K562 (cell line): ENCODE measurements around the gene HS3ST1. TPM values are rescaled to one million over a fixed set of nuclear protein-coding genes. Genes with fewer than 3 reads are reported as not detected.

Experiments
- ATAC-seq: fragments of 200-7000 bp; cut with Tn5 transposase; 3 replicates; pipeline ENCODE4 v1.9.1; 2020; ENCODE audit warnings: moderate library complexity
- BruUV-seq: library from RNA; stranded (reverse); fragments of 400-500 nt; replicated peaks from 2 replicates; lab custom pipeline; 2021; lab: Mats Ljungman, UMichigan
- CTCF ChIA-PET: fragments of 300-600 bp; formaldehyde crosslinking; extraction: SDS; loops from one replicate; lab custom pipeline; 2021; ENCODE audit warnings: low intra/inter-chr PET ratio; lab: Yijun Ruan, JAX
- POLR2A ChIA-PET: fragments of 300-600, 350-650 bp; sonication (Branson Sonifier 250); formaldehyde crosslinking; extraction: SDS; loops from one replicate; lab custom pipeline; 2021; ENCODE audit warnings: antibody characterized with exemption, inconsistent platforms; lab: Yijun Ruan, JAX
- DNase-seq, 4 experiments: peaks; one replicate each; pipeline versions ENCODE4 v3.0.0 to v3.0.0-alpha.2; 2011 to 2018; ENCODE audit warnings: low spot score in 3 of 4, mixed read lengths in 3 of 4; ENCODE audit errors: extremely low read depth in 1 of 4
- FAIRE-seq: peaks from 2 replicates; lab custom pipeline; 2011; peaks lifted over from hg19 to GRCh38; lab: Jason Lieb, UNC
- H2AFZ ChIP-seq: 2 replicates; pipeline ENCODE4 v1.6.0; 2011; ENCODE audit warnings: low read depth, low read length, control low read depth, inconsistent platforms
- H3K27ac ChIP-seq: fragments of 200-600 bp; 3 replicates; pipeline ENCODE4 v1.8.0; 2011; ENCODE audit warnings: low read depth, mild to moderate bottlenecking, control low read depth, inconsistent platforms, low read length, moderate library complexity, mixed read lengths; ENCODE audit errors: extremely low read depth
- H3K27me3 ChIP-seq, 2 experiments: fragments of 300-600 bp in 1 of 2; 2 replicates in 1 of 2; 3 replicates in 1 of 2; pipeline versions ENCODE4 v1.6.0 to v1.8.0; 2011; ENCODE audit warnings: inconsistent platforms in 2 of 2, low read length in 2 of 2, mild to moderate bottlenecking in 1 of 2, mixed read lengths in 1 of 2, moderate library complexity in 1 of 2; ENCODE audit not compliant: control insufficient read depth in 2 of 2, insufficient read depth in 2 of 2
- H3K36me3 ChIP-seq: fragments of 300-600 bp; 3 replicates; pipeline ENCODE4 v1.8.0; 2011; ENCODE audit warnings: mild to moderate bottlenecking, low read length, inconsistent platforms; ENCODE audit not compliant: control insufficient read depth, insufficient read depth
- H3K4me1 ChIP-seq, 2 experiments: fragments of 200-600 bp in 1 of 2; replicated peaks in 1 of 2; 2 replicates in 1 of 2; 3 replicates in 1 of 2; pipeline versions ENCODE4 v1.5.1 to v1.8.0; 2011; ENCODE audit warnings: inconsistent platforms in 2 of 2, low read length in 2 of 2, mild to moderate bottlenecking in 1 of 2, mixed read lengths in 1 of 2, moderate library complexity in 1 of 2; ENCODE audit not compliant: control insufficient read depth in 2 of 2, insufficient read depth in 2 of 2
- H3K4me2 ChIP-seq: 2 replicates; pipeline ENCODE4 v1.6.1; 2011; ENCODE audit warnings: low read length, control low read depth, inconsistent platforms, mixed read lengths; ENCODE audit not compliant: insufficient read depth
- H3K4me3 ChIP-seq: fragments of 200-600 bp; sonication (generic), shearing (Covaris generic); 2 replicates; pipeline ENCODE4 v1.5.1; 2016; ENCODE audit warnings: control low read depth, inconsistent platforms
- H3K79me2 ChIP-seq: fragments of 200-600 bp; 3 replicates; pipeline ENCODE4 v1.8.0; 2011; ENCODE audit warnings: low read length, inconsistent platforms; ENCODE audit not compliant: control insufficient read depth, insufficient read depth
- H3K9ac ChIP-seq, 2 experiments: 2 replicates each; pipeline versions ENCODE4 v1.6.0 to v1.6.1; 2011; ENCODE audit warnings: low read depth in 2 of 2, low read length in 2 of 2, control low read depth in 1 of 2, inconsistent platforms in 1 of 2, mild to moderate bottlenecking in 1 of 2, mixed read lengths in 1 of 2; ENCODE audit not compliant: insufficient read depth in 1 of 2
- H3K9me1 ChIP-seq: one replicate; pipeline ENCODE4 v1.6.0; 2011; ENCODE audit warnings: inconsistent platforms, mild to moderate bottlenecking, low read length, moderate library complexity; ENCODE audit not compliant: control insufficient read depth, insufficient read depth
- H3K9me3 ChIP-seq: replicated peaks from 2 replicates; pipeline ENCODE4 v1.5.1; 2011; ENCODE audit warnings: low read depth, low read length, inconsistent platforms; ENCODE audit not compliant: control insufficient read depth, insufficient read depth
- H4K20me1 ChIP-seq: replicated peaks from 2 replicates; pipeline ENCODE4 v1.6.1; 2011; ENCODE audit warnings: low read length, inconsistent platforms, mixed read lengths; ENCODE audit not compliant: control insufficient read depth, insufficient read depth
- BRF1 ChIP-seq: IDR thresholded peaks from 3 replicates; pipeline ENCODE4 v1.6.1; 2011; ENCODE audit warnings: borderline replicate concordance, mild to moderate bottlenecking; ENCODE audit not compliant: insufficient read length; ENCODE audit errors: extremely low read depth
- ELF2 ChIP-seq: fragments of 250-450 bp; sonication (Bioruptor Pico); IDR thresholded peaks from 2 replicates; pipeline ENCODE4 v1.5.0; 2021; ENCODE audit warnings: mild to moderate bottlenecking
- WGBS: fragments of 100-300 bp; shearing (Covaris generic); methylation state at CpG from one replicate; pipeline ENCODE4 v1.1.6; 2016; ENCODE audit warnings: low coverage, mixed read lengths; ENCODE audit not compliant: insufficient coverage; ENCODE audit errors: missing lambda C conversion rate; 5-methylcytosine and 5-hydroxymethylcytosine counted together
- in situ Hi-C: fragments of 300-500 bp; cut with MboI; formaldehyde crosslinking; loops from 4 replicates; pipeline ENCODE4 v1.15.0; 2018; ENCODE audit warnings: inconsistent platforms, mixed read lengths
- intact Hi-C: fragments of 100-400 bp; cut with micrococcal nuclease; formaldehyde crosslinking; loops from 2 replicates; pipeline ENCODE4 v1.14.2; 2022
- polyA plus RNA-seq, 8 experiments: library from polyadenylated mRNA; depleted of rRNA in 4 of 8; stranded (reverse) in 5 of 8; unstranded in 3 of 8; fragments of >200 nt; fragmentation: Nextera tagmentation in 2 of 8; fragmentation: Illumina TruSeq in 1 of 8; extraction: Ambion mirVana in 2 of 8; extraction: Trizol in 1 of 8; gene quantifications; 2 replicates each; pipeline versions ENCODE4 v1.2.1 to v1.2.3, GENCODE V29; 2011 to 2014; ENCODE audit warnings: inconsistent platforms in 1 of 8, missing spikeins in 1 of 8
- total RNA-seq, 7 experiments: library from RNA; depleted of rRNA in 6 of 7; stranded (reverse); fragments of >200 nt in 6 of 7; fragmentation: Illumina TruSeq in 2 of 7; extraction: Trizol in 2 of 7; gene quantifications; 2 replicates each; pipeline versions ENCODE4 v1.2.1 to v1.2.3, GENCODE V29; 2011 to 2021; ENCODE audit warnings: low replicate concordance in 1 of 7
- TF ChIP-seq, protein P1 (sequence below): IDR thresholded peaks from 2 replicates; pipeline ENCODE4 v1.6.1; 2011; ENCODE audit warnings: borderline replicate concordance, low read depth, mild to moderate bottlenecking, moderate library complexity, low read length; ENCODE audit not compliant: insufficient read depth, poor library complexity, severe bottlenecking
- TF ChIP-seq, protein P2 (sequence below), 2 experiments: fragments of 450-650 bp; formaldehyde crosslinking in 1 of 2; IDR thresholded peaks; 2 replicates each; pipeline versions ENCODE4 v1.4.0 to v1.6.1; 2014 to 2020; ENCODE audit warnings: mild to moderate bottlenecking in 2 of 2, borderline replicate concordance in 1 of 2, low read depth in 1 of 2
- TF ChIP-seq, protein P3 (sequence below): fragments of 250-450 bp; sonication (Bioruptor Pico); IDR thresholded peaks from 2 replicates; pipeline ENCODE4 v1.5.0; 2021; ENCODE audit warnings: mild to moderate bottlenecking, moderate library complexity

Gene HS3ST1
- total and polyA plus RNA-seq, 9 of the 15 experiments (the other 6 are each of a cell fraction or from before 2014, with no cell fraction given): 0.02 TPM; not detected in 8

GRCh38 chr4:11436084-11436483 lies 7.4 kb upstream of the HS3ST1 start:
- 0% methylated on average over 2 of the region's 2 CpGs for WGBS
- TF ChIP-seq, protein P1, sequence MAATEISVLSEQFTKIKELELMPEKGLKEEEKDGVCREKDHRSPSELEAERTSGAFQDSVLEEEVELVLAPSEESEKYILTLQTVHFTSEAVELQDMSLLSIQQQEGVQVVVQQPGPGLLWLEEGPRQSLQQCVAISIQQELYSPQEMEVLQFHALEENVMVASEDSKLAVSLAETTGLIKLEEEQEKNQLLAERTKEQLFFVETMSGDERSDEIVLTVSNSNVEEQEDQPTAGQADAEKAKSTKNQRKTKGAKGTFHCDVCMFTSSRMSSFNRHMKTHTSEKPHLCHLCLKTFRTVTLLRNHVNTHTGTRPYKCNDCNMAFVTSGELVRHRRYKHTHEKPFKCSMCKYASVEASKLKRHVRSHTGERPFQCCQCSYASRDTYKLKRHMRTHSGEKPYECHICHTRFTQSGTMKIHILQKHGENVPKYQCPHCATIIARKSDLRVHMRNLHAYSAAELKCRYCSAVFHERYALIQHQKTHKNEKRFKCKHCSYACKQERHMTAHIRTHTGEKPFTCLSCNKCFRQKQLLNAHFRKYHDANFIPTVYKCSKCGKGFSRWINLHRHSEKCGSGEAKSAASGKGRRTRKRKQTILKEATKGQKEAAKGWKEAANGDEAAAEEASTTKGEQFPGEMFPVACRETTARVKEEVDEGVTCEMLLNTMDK: no peak
- TF ChIP-seq BRF1: no peak
- TF ChIP-seq ELF2 (CRISPR knock-in tag): no peak
- TF ChIP-seq, protein P2, sequence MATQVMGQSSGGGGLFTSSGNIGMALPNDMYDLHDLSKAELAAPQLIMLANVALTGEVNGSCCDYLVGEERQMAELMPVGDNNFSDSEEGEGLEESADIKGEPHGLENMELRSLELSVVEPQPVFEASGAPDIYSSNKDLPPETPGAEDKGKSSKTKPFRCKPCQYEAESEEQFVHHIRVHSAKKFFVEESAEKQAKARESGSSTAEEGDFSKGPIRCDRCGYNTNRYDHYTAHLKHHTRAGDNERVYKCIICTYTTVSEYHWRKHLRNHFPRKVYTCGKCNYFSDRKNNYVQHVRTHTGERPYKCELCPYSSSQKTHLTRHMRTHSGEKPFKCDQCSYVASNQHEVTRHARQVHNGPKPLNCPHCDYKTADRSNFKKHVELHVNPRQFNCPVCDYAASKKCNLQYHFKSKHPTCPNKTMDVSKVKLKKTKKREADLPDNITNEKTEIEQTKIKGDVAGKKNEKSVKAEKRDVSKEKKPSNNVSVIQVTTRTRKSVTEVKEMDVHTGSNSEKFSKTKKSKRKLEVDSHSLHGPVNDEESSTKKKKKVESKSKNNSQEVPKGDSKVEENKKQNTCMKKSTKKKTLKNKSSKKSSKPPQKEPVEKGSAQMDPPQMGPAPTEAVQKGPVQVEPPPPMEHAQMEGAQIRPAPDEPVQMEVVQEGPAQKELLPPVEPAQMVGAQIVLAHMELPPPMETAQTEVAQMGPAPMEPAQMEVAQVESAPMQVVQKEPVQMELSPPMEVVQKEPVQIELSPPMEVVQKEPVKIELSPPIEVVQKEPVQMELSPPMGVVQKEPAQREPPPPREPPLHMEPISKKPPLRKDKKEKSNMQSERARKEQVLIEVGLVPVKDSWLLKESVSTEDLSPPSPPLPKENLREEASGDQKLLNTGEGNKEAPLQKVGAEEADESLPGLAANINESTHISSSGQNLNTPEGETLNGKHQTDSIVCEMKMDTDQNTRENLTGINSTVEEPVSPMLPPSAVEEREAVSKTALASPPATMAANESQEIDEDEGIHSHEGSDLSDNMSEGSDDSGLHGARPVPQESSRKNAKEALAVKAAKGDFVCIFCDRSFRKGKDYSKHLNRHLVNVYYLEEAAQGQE (IDR thresholded peaks at IDR 0.05; ENCODE audit: borderline replicate concordance): no peak
- TF ChIP-seq, protein P2 (CRISPR knock-in tag; IDR thresholded peaks at IDR 0.05; ENCODE audit: low read depth): no peak
- TF ChIP-seq, protein P3, sequence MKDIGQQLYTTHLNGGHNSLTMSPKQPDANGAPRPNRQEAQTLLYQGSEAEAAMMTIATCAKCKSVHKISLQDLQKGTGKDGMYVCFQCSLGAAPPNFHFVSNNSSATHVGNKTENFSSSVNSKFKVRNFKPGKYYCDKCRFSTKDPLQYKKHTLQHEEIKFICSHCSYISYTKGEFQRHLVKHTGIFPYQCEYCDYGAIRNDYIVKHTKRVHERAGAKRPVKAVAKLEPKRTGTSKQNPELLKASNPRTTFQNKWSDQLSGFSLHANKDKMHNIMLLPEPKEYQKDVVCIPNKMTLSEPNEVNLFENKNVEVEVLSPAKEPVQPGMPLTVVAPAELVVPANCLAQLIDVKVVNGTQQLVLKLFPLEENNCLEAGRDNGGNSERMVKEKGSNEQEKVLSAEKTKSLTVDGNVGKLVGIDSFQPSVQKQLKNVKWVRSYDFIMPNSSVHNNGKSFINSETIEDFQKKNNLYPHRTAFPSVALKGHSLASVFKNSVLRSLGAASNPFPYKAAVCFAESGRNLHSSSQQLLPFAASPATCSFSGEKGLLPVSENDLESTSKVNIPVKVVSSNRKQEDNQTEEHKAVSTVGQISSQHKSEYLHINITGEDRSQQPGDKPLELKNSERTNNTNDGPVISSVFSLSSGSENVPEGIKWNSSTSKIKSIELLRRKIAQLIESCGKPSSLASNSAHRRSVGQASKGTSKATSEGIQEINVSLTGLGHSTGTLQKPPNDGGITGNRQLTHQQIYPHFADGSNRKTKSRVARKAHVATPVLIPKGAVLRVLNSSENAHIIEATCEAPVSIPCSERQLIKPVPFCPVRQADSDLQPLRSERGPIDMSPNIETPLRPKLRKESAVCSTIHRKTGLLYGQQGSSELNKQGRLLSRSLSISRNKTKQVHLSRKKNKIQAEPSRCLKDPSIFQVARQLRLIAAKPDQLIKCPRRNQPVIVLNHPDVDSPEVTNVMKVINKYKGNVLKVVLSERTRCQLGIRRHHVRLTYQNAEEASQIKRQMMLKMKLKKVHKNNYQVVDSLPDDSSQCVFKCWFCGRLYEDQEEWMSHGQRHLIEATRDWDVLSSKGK (CRISPR knock-in tag): no peak

More at GRCh38 chr4:11436084-11436483, 7.4 kb upstream of the HS3ST1 start:
- no peak for DNase-seq
- BruUV-seq: no TSS peak
- H3K4me3 ChIP-seq: no peak overlapping the region
- POLR2A ChIA-PET: no interaction called here
- H3K9me3 ChIP-seq: no peaks in the 10 kb centered on the region
- no peak overlapping the region for H3K9ac ChIP-seq
- H3K36me3 ChIP-seq: no peaks in the 10 kb centered on the region
- H3K27ac ChIP-seq: no peak overlapping the region
- in situ Hi-C loops: no loop called here
- CTCF ChIA-PET: no interaction called here
- H2AFZ ChIP-seq: no peak overlapping the region
- H3K4me1 ChIP-seq: no peaks in the 10 kb centered on the region
- no peaks in the 10 kb centered on the region for H4K20me1 ChIP-seq
- intact Hi-C loops: no loop called here
- H3K4me2 ChIP-seq: no peak overlapping the region
- no peak for ATAC-seq
- FAIRE-seq: no peak
- H3K27me3 ChIP-seq: no peaks in the 10 kb centered on the region
- no peaks in the 10 kb centered on the region for H3K9me1 ChIP-seq
- H3K79me2 ChIP-seq: no peaks in the 10 kb centered on the region
